ENCODE results near the gene TAF1A.
A peak's percentile ranks its signal among the peaks of the same experiment; 100 is the strongest.
"Not testable (repeated sequence)": the region's sequence is repeated elsewhere in the genome, so short reads cannot be mapped to it uniquely, and the experiment has no call there.

TAF1A gene

GRCh38 chr1:222589462-222590302, at the start of gene TAF1A:
TAF1A (minus strand) TSS chr1:222589933.
- DNase-seq, result peak; percentile 85

DNA sequence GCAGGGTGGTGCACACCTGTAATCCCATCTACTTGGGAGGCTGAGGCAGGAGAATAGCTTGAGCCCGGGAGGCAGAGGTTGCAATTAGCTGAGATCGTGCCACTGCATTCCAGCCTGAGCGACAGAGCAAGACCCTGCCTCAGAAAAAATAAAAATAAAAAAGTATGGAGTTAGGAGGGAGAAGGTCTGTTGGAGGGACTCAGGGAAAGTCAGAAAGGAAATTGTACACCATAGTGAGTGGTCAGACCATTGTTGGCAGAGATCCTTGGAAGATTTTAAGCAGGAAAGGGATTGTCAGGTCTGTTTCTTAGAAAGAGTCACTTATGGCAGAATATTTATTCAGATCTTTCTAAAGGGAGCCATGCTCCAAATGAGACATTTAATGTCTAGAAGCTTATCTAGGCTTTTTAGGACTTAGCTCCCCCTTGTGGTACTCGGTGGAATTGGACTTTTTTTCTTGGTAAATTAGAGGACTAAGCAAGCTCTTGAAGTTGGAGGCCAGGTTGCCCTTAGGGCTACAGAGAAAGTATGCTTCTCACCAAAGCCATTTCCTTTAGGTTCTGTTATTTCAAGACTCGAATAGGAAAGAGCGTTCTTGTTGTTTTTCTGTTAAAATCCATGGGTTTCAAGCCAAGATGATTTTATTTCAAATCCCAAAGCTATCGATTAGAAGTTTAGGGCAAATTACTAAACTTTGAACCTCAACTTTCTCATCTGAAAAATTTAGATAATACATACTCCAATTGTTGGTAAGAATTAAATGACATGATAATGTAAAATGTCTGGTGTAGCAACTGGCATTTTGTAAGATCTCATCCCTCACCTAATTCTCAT, 44.7 kb upstream of the TAF1A start:
- DNase-seq, result peak; percentile 85

- DNase-seq, result no peak
Measured at GRCh38 chr1:222632749-222633148, 43.0 kb upstream of the TAF1A start.

DNA sequence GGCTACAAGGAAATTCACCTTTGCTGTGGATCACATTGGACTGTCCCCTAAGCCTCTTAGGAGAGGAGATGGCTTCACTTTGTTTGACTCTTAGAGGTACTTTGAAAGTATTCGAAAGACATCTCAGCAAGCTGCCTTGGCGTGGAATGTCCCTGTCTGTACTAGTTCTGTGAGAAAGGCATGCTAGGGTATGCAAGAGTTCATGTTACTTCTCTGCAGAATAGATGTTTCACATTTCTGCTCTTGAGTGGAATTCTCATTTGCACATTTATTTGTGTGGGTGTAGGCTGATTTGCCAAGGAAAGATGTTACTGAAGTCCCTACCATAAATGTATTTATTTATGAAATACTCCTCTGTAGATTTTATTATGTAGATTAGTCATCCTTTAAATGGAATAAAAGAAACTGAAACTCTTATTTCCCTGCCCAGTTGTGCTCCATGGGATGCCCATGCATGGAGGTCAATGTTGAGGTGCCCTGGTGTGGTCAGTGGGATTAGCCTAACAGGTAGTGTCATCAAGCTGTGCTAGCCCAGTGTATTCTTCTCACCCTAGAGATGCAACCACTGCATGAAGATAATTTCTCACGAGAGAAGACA, 42.0 kb upstream of the TAF1A start:
- no peak for DNase-seq

- DNase-seq, result no peak
Measured at GRCh38 chr1:222629921-222630535, 40.3 kb upstream of the TAF1A start.

DNA sequence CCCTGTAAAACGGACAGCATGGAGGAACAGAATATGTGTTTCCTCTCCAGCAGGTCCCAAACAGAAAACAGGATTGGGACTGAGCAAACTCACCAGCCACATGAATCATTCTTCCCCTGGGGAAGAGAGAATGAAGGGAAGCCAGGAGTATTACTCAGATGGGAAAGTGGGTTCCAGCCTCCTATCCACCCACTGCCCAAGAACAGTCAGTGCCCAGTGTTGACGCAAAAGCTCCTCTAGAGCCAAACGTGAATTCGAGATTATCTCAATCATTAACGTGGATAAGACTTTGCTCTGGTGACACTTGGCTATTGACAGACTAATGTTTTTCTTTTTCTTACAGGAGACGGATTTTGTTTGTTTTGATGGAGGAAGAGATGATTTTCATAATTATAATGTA, 37.5 kb upstream of the TAF1A start:
- DNase-seq, result peak; percentile 26

DNA sequence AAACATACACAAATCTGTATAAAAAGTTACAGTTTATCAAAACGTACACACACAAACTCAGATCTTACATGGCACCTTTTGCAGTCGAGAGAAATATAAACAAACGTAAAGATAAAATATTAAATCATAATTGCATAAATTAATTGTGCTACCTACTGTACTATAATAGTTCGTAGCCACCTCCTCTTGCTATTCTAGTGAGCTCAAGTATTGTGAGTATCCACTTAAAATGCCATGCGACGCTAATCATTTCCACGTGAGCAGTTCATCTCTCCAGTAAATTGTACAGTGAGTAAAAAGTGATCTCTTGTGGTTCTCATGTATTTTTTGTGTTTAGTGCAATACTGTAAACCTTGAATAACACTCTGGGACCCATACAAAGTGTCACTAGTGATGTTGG, 34.5 kb upstream of the TAF1A start:
- DNase-seq, result no peak

GRCh38 chr1:222623458-222623857, 33.7 kb upstream of the TAF1A start:
- DNase-seq, result no peak

DNA sequence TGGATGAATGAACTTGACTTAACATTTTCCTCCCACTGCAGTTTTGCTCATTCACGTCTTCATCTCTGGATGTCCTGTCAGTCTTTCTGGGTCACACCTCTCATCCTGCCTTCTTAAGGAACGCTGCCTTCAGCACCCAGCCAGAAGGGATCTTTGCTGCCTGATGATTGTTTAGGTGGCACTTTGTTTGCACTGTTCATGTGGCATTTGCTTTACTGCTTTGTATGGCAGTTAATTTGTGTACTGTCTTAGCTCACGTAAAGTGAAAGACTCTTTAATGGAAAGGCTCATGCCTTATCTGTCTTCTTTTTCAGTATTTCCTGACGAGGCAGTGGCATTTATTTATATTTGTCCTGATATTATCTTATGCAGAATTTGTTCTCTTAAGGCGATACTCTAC, 33.0 kb upstream of the TAF1A start:
- DNase-seq, result no peak

GRCh38 chr1:222620566-222620965, 30.8 kb upstream of the TAF1A start:
- no peak for DNase-seq

DNA sequence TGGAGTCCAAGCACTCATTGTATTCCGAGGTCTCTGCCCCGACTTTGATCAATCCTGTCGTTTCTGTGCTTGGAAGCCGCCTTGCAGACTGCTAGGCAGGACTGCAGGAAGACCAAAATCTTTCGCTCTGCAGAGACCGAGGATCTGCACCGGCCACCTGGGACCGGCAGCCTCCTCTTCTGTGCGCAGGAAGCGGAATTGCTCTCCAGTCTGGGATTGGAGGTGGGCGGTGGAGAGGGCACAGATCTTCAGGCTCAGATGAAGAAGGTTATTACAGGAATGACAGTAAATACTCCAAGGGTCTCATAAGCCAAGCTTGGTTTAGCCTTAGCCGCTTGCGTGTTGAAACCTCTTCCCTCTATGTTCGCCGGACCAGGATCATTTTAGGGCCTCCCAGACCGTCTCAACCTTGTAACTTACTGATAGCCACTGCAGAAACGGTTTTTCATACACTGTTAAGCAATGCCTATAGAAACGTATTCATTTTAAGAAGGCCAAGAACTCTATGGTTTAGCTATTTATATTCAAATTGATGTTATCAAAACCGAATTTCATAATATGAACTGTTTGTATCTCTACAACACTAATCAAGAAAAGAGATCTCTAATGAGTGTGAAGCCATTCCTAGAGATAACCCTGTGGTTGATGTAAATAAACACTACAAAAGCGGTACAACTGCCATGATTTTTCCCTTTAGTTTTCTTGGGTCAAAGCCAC, 29.3 kb upstream of the TAF1A start:
- DNase-seq, result peak; percentile 27

DNA sequence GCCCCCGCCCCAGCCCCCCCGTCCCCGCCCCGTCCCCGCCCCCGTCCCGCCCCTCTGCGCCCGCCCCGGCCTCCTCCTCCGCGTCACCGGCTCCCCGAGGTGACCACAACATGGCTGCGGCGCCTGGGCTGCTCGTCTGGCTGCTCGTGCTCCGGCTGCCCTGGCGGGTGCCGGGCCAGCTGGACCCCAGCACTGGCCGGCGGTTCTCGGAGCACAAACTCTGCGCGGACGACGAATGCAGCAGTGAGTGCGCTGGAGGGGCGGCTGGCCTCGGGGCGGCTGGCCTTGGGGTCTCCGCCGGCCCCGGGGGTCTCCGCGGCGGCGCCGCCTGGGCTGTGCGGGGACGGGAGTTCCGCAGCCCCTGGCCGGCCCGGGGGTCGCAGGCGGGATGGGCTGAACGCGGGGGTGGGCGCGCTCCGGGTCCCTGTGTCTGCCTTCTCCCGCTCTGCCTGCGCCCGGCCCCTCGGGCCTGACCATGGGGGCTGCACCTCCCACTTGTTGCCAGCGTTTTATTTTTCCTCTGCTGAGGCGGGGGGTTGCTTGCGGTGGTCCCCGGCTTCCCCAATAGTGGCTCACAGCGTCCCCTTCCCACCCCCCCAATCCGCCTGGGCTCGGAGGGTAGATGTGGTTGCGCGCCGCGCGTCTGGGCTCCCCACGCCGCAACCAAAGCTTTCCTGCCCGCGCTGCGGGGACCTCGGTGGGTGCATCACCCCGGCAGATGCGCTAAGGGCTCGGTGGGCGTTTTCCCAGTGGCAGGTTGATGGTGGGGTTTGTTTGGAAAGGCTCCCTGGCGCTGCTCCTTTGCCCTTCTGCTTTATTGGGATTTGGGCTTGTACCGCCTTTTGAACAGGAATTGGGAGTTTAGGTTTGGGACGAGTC, 28.5 kb upstream of the TAF1A start, which contains the start of gene MIA3:
Gene MIA3 (plus strand): TSS at position 97 of the 879 bp plus-strand sequence. CDS start 14 bp downstream, at position 111.
- no peak for DNase-seq

DNA sequence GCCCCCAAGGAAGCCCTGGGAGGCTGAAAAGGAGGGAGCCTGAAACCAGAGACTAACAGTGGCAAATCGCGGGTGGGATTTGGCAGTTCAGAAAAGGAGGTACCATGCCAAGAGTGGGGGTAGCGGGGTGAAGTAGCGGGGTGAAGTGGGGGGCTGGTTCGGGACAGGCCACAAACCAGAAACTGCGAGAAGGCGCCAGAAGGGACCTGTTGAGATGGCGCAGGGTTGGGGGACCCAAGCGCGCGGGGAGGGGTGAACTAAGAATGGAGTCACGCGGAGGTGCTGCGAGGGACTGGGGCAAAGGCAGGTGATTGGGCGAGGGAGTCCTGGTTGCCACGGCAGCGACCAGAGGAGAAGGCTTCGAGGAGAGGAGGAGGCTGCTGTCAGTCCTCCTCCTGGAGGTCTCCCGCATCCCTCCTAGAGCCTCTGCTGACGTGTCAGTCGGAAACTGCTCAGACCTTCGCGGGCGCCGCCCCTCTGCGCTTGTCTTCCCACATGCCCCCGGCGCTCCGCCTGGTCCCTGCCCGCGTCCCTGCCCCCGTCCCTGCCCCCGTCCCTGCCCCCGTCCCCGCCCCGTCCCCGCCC, 27.7 kb upstream of the TAF1A start:
- peak; percentile 98 for DNase-seq

DNA sequence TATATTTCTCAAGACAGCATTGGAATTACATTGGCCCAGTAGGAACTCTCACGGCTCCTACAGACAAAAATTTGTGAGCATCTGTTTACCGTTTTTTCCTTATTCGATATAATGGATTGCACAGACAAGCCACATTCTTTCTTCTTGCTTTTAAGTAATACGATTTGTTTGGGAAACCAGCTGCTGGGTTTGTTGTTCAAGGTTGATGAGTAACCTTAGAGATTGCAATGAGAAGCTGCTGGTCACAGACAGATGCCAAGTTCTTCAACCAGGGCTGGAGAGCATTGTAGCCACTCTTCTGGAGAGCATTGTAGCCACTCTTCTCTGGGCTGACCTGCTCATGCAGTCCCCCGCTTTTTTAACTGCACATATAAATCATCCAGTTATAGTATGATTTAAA, 26.8 kb upstream of the TAF1A start:
- DNase-seq, result peak; percentile 54

DNA sequence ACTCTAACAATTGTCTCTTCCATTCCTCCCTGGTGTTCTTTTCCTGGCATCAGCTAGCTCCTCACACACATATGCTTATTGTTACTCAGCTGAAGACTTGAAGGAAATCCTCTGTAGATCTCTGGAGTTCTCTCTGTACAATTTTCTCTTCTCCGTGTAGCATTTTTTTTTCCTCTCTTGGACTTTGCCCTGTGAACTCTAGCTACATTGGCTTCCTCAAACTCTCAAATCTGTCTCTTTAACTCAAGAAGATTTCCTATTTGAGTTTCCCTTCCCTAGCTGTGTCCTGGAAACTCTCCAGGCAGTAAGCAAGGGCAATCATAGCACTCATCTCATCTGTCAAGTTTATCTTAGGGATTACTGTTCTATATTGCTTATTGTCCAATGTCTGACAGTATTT, 23.9 kb upstream of the TAF1A start:
- DNase-seq, result no peak

DNA sequence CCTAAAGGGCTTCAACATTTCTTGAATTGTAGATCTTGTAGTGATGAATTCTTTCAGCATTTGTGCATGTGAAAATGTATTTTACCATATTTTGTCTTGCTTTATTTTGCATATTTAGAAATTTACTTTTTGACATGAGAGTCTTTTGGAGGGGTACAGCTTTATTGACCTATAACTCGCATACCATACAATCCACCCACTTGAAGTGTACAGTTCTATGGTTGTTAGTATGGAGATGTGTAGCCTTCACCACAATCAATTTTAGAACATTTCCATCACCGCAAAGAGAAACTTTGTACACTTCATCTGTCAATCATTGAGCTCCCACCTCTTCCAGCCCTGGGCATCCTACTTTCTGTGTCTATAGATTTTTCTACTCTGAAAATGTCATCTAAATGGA, 21.0 kb upstream of the TAF1A start:
- DNase-seq, result no peak

GRCh38 chr1:222609111-222609510, 19.4 kb upstream of the TAF1A start:
- not testable (repeated sequence) for DNase-seq

DNA sequence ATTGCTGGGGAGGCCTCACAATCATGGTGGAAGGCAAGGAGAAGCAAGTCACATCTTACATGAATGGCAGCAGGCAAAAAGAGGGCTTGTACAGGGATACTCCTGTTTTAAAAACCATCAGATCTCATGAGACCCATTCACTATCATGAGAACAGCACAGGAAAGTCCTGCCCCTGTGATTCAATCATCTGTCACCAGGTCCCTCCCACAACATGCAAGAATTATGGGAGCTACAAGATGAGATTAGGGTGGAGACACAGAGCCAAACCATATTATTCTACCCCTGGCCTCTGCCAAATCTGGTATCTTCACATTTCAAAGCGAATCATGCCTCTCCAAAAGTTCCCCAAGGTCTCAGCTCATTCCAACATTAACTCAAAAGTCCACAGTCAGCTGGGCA, 17.0 kb upstream of the TAF1A start:
- DNase-seq, result no peak

DNA sequence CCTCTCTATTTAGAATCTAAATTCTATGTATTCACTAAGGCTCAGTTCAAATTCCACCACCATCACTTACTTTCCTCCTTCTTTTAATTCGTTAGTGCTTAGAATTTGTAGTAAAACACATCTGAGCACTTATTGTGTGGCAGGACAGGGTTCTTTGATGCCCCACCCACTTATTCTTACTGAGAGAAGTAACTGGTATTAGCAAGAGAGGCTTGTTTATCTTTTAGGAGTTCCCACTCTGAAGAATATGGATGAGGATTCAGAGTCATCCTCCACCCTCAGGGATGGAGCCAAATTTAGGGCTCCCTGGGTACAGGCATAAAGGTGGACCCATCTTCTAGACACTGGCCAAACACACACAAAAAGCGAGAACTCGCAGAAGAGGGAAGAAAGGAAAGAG, 11.5 kb upstream of the TAF1A start:
- no peak for DNase-seq

GRCh38 chr1:222600281-222600680, 10.5 kb upstream of the TAF1A start:
- DNase-seq, result no peak

DNA sequence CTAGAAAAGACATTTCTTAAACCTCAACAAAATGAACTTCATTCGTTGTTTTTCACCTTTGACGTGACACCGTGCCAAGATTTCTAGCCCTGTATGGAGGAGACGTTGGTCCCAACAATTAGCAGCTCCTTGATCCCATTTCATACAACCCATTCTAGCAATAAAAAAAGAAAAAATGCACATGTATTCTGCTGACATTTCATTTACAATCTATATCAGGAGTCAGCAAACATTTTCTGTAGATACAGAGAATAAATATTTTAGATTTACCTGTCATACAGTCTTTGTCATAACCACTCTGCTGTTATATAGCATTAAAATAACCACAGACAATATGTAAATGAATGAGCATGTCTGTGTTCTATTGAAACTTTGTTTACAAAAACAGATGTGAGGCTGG, 7.0 kb upstream of the TAF1A start:
- DNase-seq, result no peak

All from fibroblast of skin of right biceps (primary cell).